GM23338 (cell line): ENCODE data around the gene MYOM1. TPM values are rescaled to one million over a fixed set of nuclear protein-coding genes. Genes with fewer than 3 reads are reported as not detected.

Source experiments
- ATAC-seq: fragments of 200-7000 bp; cut with Tn5 transposase; 3 replicates; pipeline ENCODE4 v1.9.1; 2020
- DNase-seq: peaks from one replicate; pipeline ENCODE4 v3.0.0-alpha.2; 2015; ENCODE audit warnings: low spot score
- H2AFZ ChIP-seq: fragments of 200-600 bp; sonication (generic); 2 replicates; pipeline ENCODE4 v1.8.0; 2016; ENCODE audit warnings: antibody characterized with exemption, mild to moderate bottlenecking, moderate library complexity
- H3F3A ChIP-seq: fragments of 200-600 bp; sonication (generic); replicated peaks from 2 replicates; pipeline ENCODE4 v1.8.0; 2017; ENCODE audit warnings: antibody characterized with exemption, mixed run types, low read depth
- H3K27ac ChIP-seq: fragments of 200-600 bp; sonication (generic); 2 replicates; pipeline ENCODE4 v1.6.1; 2016; ENCODE audit warnings: low read depth
- H3K27me3 ChIP-seq: fragments of 200-600 bp; sonication (generic); 2 replicates; pipeline ENCODE4 v1.8.0; 2016; ENCODE audit warnings: mild to moderate bottlenecking, mixed run types, moderate library complexity; ENCODE audit not compliant: insufficient read depth
- H3K36me3 ChIP-seq: fragments of 200-600 bp; sonication (generic); 2 replicates; pipeline ENCODE4 v1.8.0; 2016; ENCODE audit warnings: mild to moderate bottlenecking; ENCODE audit not compliant: insufficient read depth
- H3K4me1 ChIP-seq: fragments of 200-600 bp; sonication (generic); 2 replicates; pipeline ENCODE4 v1.8.0; 2016; ENCODE audit warnings: mild to moderate bottlenecking, moderate library complexity; ENCODE audit not compliant: insufficient read depth
- H3K4me2 ChIP-seq: fragments of 200-600 bp; sonication (generic); 2 replicates; pipeline ENCODE4 v1.7.1; 2017; ENCODE audit warnings: mixed run types
- H3K4me3 ChIP-seq: fragments of 200-600 bp; sonication (generic); 2 replicates; pipeline ENCODE4 v1.6.1; 2016; ENCODE audit warnings: mixed run types
- H3K79me2 ChIP-seq: fragments of 200-600 bp; sonication (generic); replicated peaks from 2 replicates; pipeline ENCODE4 v1.8.0; 2017; ENCODE audit warnings: mild to moderate bottlenecking; ENCODE audit not compliant: insufficient read depth
- H3K9me2 ChIP-seq: fragments of 200-600 bp; sonication (generic); 2 replicates; pipeline ENCODE4 v1.8.0; 2017; ENCODE audit not compliant: insufficient read depth
- H4K20me1 ChIP-seq: fragments of 200-600 bp; sonication (generic); replicated peaks from 2 replicates; pipeline ENCODE4 v1.8.0; 2017; ENCODE audit warnings: mild to moderate bottlenecking; ENCODE audit not compliant: insufficient read depth
- H3K27ac Mint-ChIP-seq: 2 replicates; pipeline ENCODE4 v1.8.0; 2020; ENCODE audit warnings: inconsistent platforms, mild to moderate bottlenecking, moderate library complexity, mixed read lengths
- H3K27me3 Mint-ChIP-seq: 3 replicates; pipeline ENCODE4 v1.8.0; 2022; ENCODE audit warnings: low read depth, mild to moderate bottlenecking, moderate library complexity, mixed read lengths, inconsistent platforms; ENCODE audit not compliant: insufficient read depth, poor library complexity
- H3K36me3 Mint-ChIP-seq: 3 replicates; pipeline ENCODE4 v1.8.0; 2021; ENCODE audit warnings: low read depth, mild to moderate bottlenecking, inconsistent platforms, moderate library complexity, mixed read lengths
- H3K4me1 Mint-ChIP-seq: 3 replicates; pipeline ENCODE4 v1.8.0; 2020; ENCODE audit warnings: mild to moderate bottlenecking, inconsistent platforms, mixed read lengths
- H3K4me3 Mint-ChIP-seq: 3 replicates; pipeline ENCODE4 v1.8.0; 2021; ENCODE audit warnings: moderate library complexity, mild to moderate bottlenecking, inconsistent platforms, mixed read lengths
- H3K9me3 Mint-ChIP-seq: 3 replicates; pipeline ENCODE4 v1.8.0; 2020; ENCODE audit warnings: moderate library complexity, mild to moderate bottlenecking, inconsistent platforms, mixed read lengths
- CREB1 ChIP-seq: fragments of 250-450 bp; sonication (Bioruptor Pico); IDR thresholded peaks from 2 replicates; pipeline ENCODE4 v1.5.0; 2020; ENCODE audit warnings: low read depth, mild to moderate bottlenecking, moderate library complexity
- CTCF ChIP-seq, 2 experiments: fragments of 200-600 bp in 1 of 2; sonication (generic) in 1 of 2; conservative IDR thresholded peaks; 2 replicates each; pipeline versions ENCODE4 v1.5.1 to v1.6.1; 2016 to 2017; ENCODE audit warnings: antibody characterized with exemption in 2 of 2, low read depth in 2 of 2, mild to moderate bottlenecking in 2 of 2, moderate library complexity in 1 of 2
- ETS1 ChIP-seq: IDR thresholded peaks from 2 replicates; pipeline ENCODE4 v1.6.1; 2016; ENCODE audit warnings: antibody characterized with exemption
- EZH2 ChIP-seq: fragments of 200-600 bp; sonication (generic); IDR thresholded peaks from one replicate; pipeline ENCODE4 v1.8.0; 2017; ENCODE audit warnings: antibody characterized with exemption, mild to moderate bottlenecking, low read depth; ENCODE audit not compliant: unreplicated experiment
- EZH2phosphoT487 ChIP-seq: fragments of 200-600 bp; sonication (generic); IDR thresholded peaks from one replicate; pipeline ENCODE4 v1.8.1; 2018; ENCODE audit warnings: antibody characterized with exemption; ENCODE audit not compliant: unreplicated experiment
- JUNB ChIP-seq: IDR thresholded peaks from one replicate; pipeline ENCODE4 v1.6.1; 2016; ENCODE audit warnings: antibody characterized with exemption; ENCODE audit not compliant: unreplicated experiment
- NANOG ChIP-seq: IDR thresholded peaks from 2 replicates; pipeline ENCODE4 v1.6.1; 2016; ENCODE audit warnings: antibody characterized with exemption, borderline replicate concordance
- POLR2AphosphoS5 ChIP-seq: IDR thresholded peaks from 2 replicates; pipeline ENCODE4 v1.6.1; 2016; ENCODE audit warnings: antibody characterized with exemption, low read depth
- REST ChIP-seq: IDR thresholded peaks from one replicate; pipeline ENCODE4 v1.6.1; 2018; ENCODE audit warnings: antibody characterized with exemption; ENCODE audit not compliant: unreplicated experiment
- STAT1 ChIP-seq: IDR thresholded peaks from one replicate; pipeline ENCODE4 v1.6.1; 2016; ENCODE audit warnings: antibody characterized with exemption; ENCODE audit not compliant: unreplicated experiment
- ZNF114 ChIP-seq: fragments of 250-450 bp; sonication (Bioruptor Pico); IDR thresholded peaks from 2 replicates; pipeline ENCODE4 v1.5.0; 2020; ENCODE audit warnings: mild to moderate bottlenecking, moderate library complexity
- ZNF331 ChIP-seq: fragments of 250-450 bp; sonication (Bioruptor Pico); IDR thresholded peaks from 2 replicates; pipeline ENCODE4 v1.5.0; 2020; ENCODE audit warnings: low read depth, mild to moderate bottlenecking, moderate library complexity
- ZNF462 ChIP-seq: fragments of 250-450 bp; sonication (Bioruptor Pico); IDR thresholded peaks from 2 replicates; pipeline ENCODE4 v1.5.0; 2020; ENCODE audit warnings: mild to moderate bottlenecking, moderate library complexity
- polyA plus RNA-seq: library from polyadenylated mRNA; unstranded; fragments of >200 nt; fragmentation: Nextera tagmentation; extraction: Ambion mirVana; gene quantifications from 2 replicates; pipeline ENCODE4 v1.2.1, GENCODE V29; 2016
- total RNA-seq: library from RNA; depleted of rRNA; stranded (reverse); fragments of >200 nt; shearing (Covaris generic); gene quantifications from 2 replicates; pipeline ENCODE4 v1.2.3, GENCODE V29; 2014

The MYOM1 gene
- total and polyA plus RNA-seq, 2 experiments from 2014 or later: 0.27 to 0.38 TPM

- H3K4me2 ChIP-seq: no peak overlapping the region
- no peaks in the 10 kb centered on the region for H3K4me1 ChIP-seq
- TF ChIP-seq EZH2phosphoT487: no peak
- no peak for TF ChIP-seq NANOG
- no peak for TF ChIP-seq ZNF331 (CRISPR knock-in tag)
- no peak for TF ChIP-seq ETS1
- TF ChIP-seq REST: no peak
- no peak for TF ChIP-seq JUNB
- TF ChIP-seq STAT1: no peak
- TF ChIP-seq CTCF (conservative IDR thresholded peaks at IDR 0.05; ENCODE audit: low read depth in 2 of 2): no peak
- no peak for TF ChIP-seq EZH2
- TF ChIP-seq ZNF114: no peak
- no peak for TF ChIP-seq CREB1
- TF ChIP-seq ZNF462 (CRISPR knock-in tag): no peak
- TF ChIP-seq POLR2AphosphoS5: no peak
- Mint-ChIP-seq H3K9me3 (no peaks in the 10 kb centered on the region), H3K27me3 (peaks cover 4% of the 10 kb centered on the region), H3K36me3 (no peaks in the 10 kb centered on the region), H3K27ac (no peak overlapping the region), H3K4me1 (no peaks in the 10 kb centered on the region), H3K4me3 (no peak overlapping the region)
- no peaks in the 10 kb centered on the region for H4K20me1 ChIP-seq
- no peaks in the 10 kb centered on the region for H3K9me2 ChIP-seq
- H3K27ac ChIP-seq: no peak overlapping the region
- no peak overlapping the region for H2AFZ ChIP-seq
- H3F3A ChIP-seq: no peaks in the 10 kb centered on the region
- ATAC-seq (no peak), DNase-seq (no peak)
- H3K36me3 ChIP-seq: no peaks in the 10 kb centered on the region
- no peak overlapping the region for H3K4me3 ChIP-seq
- no peaks in the 10 kb centered on the region for H3K79me2 ChIP-seq
- H3K27me3 ChIP-seq: no peaks in the 10 kb centered on the region
Observed at GRCh38 chr18:3172097-3172496, 47.7 kb downstream of the MYOM1 start.
